ENCODE data around the gene FMN1.

DNA sequence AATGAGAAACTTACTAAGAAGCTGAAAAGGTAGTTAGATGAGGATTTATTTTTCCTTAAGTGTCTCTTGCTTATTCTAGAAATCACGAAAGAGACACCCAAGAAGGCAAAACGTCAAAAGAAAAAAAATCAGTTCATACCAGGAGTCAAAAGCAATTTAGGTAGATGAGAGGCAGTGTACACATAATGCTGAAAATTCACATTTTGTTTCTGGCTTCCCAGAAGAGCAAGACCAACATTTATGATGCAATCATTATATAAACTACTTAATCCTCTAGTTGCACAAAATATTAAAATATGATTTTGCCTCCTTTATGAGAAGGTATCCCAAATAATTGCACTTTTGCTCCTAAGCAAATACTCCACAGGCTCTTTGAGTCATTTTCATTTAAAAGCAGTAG, 228.0 kb downstream of the FMN1 start:
- TF ChIP-seq EZH2 (IDR thresholded peaks at IDR 0.05) (no peak), POLR2AphosphoS5 (IDR thresholded peaks at IDR 0.05; ENCODE audit: borderline replicate concordance, low read depth, low read length) (no peak), FOXP2 (optimal IDR thresholded peaks at IDR 0.05; ENCODE audit: control extremely low read depth, extremely low read length, insufficient read depth) (no peak)

Data from SK-N-MC (cell line).